GM10266 (cell line): ENCODE measurements around the gene BICD1.

Experiments
- DNase-seq: peaks from one replicate; pipeline ENCODE4 v3.0.0; 2012; ENCODE audit errors: extremely low spot score
- CTCF ChIP-seq: IDR thresholded peaks from 2 replicates; pipeline ENCODE4 v1.5.1; 2012; ENCODE audit warnings: mild to moderate bottlenecking, low read depth; ENCODE audit not compliant: control insufficient read depth, insufficient read depth; ENCODE audit errors: missing control alignments

The BICD1 gene

GRCh38 chr12:32264961-32265360 is 158.3 kb downstream of the BICD1 start:
- peak; percentile 23 for DNase-seq
- TF ChIP-seq CTCF = no peak

DNA sequence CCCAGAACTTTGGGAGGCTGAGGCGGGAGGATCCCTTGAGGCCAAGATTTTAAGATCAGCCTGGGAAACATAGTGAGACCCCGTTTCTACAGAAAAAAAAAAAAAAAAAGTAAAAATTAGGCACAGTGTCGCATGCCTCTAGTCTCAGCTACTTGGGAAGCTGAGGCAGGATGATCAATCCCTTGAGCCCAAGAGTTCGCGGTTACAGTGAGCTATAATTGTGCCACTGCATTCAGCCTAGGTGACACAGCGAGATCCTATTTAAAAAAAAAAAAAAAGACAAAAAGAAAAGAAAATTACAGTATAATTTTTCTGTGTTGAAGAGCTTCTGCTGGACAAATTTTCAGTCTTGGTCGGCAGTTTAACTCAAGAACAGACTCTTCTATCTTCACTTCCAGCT is 158.8 kb downstream of the BICD1 start:
- no peak for DNase-seq

DNA sequence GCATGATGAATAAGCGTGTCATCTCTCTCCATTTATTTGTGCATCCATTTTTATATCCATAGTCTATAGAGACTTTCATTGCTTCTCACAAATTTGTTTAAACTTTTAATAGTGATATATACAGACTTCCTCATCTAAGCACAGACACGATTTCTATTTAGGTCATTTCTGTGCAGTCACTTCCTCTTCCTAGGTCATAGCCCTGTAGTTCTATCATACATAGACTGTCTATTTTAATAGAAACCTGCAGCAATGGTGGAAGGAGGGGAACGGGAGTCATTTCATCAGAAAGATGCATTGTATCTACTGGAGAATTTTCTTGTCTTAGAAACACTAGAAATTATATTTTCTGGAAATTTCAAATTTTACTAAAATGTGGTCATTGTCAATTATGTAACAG is 159.3 kb downstream of the BICD1 start:
- TF ChIP-seq CTCF = no peak
- DNase-seq = peak; percentile 15

More for the DNA sequence above, 158.8 kb downstream of the BICD1 start:
- no peak for TF ChIP-seq CTCF

DNA sequence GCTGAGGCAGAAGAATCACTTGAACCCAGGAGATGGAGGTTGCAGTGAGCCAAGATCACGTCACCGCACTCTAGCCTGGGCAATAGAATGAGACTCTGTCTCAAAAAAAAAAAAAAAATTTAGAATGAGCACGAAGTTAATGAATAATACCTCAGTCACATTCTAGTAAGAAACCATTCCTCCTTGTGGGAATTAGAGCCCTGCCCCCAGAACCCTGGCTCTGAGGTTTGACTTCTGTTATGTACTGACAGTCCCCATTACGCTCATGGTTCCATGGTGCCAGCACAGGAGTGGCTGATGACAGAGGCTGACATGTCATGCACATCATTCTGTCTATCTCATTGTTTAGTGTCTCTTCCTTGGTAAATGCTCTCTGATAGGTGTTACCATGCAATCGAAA is 160.1 kb downstream of the BICD1 start:
- no peak for DNase-seq
- no peak for TF ChIP-seq CTCF

- DNase-seq = no peak
- TF ChIP-seq CTCF = no peak
Measured at GRCh38 chr12:32270818-32271710, 164.4 kb downstream of the BICD1 start.

DNA sequence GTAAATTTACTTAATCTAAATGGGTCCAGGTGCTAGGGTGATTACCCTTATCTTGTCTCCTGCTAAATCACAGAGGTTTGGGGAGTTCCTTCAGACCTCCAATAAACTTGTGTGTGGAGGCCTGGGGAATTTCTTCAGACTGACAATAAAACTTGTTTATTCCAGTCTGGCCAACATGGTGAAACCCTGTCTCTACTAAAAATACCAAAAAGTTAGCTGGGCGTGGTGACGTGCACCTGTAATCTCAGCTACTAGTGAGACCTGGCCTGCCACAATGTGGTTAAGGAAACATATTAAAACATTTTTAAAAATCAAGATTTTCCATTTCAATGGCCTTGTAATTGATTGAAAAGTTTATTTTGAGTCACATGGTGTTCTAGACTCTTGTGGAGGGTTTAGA is 165.8 kb downstream of the BICD1 start:
- no peak for DNase-seq
- no peak for TF ChIP-seq CTCF

- DNase-seq = peak; percentile 30
- TF ChIP-seq CTCF = no peak
Measured at GRCh38 chr12:32273063-32273522, 166.4 kb downstream of the BICD1 start.
